Cardiac muscle cell (in vitro differentiated cells and primary cell): ENCODE measurements around the gene RAB40A. TPM values are rescaled to one million over a fixed set of nuclear protein-coding genes. Genes with fewer than 3 reads are reported as not detected.
A peak's percentile ranks its signal among the peaks of the same experiment; 100 is the strongest.

Experiments
- DNase-seq, 2 donors: peaks; one replicate each; pipeline versions ENCODE4 v3.0.0 to v3.0.0-alpha.2; 2010 to 2017; ENCODE audit warnings: low read depth in 1 of 2, low spot score in 1 of 2
- H3K27ac ChIP-seq: fragments of 200-600 bp; sonication (generic); 2 replicates; pipeline ENCODE4 v1.5.1; 2016
- H3K27me3 ChIP-seq: fragments of 200-600 bp; sonication (generic); 2 replicates; pipeline ENCODE4 v1.6.0; 2016; ENCODE audit warnings: control low read depth
- H3K36me3 ChIP-seq: fragments of 200-600 bp; sonication (generic); 2 replicates; pipeline ENCODE4 v1.5.1; 2016; ENCODE audit warnings: control low read depth
- H3K4me1 ChIP-seq: fragments of 200-600 bp; sonication (generic); 2 replicates; pipeline ENCODE4 v1.8.1; 2017; ENCODE audit warnings: low read depth, mild to moderate bottlenecking, mixed run types
- H3K4me3 ChIP-seq: fragments of 200-600 bp; sonication (generic); 2 replicates; pipeline ENCODE4 v1.5.1; 2016; ENCODE audit warnings: mild to moderate bottlenecking
- H3K9me3 ChIP-seq: fragments of 200-600 bp; sonication (generic); 2 replicates; pipeline ENCODE4 v1.5.1; 2017; ENCODE audit warnings: low read depth, mild to moderate bottlenecking, control low read depth
- CTCF ChIP-seq: IDR thresholded peaks from 2 replicates; pipeline ENCODE4 v1.5.1; 2012; ENCODE audit warnings: low read depth, mild to moderate bottlenecking, low read length
- polyA plus RNA-seq: library from polyadenylated mRNA; unstranded; fragments of >200 nt; fragmentation: Nextera tagmentation; extraction: Ambion mirVana; gene quantifications from 2 replicates; pipeline ENCODE4 v1.2.1, GENCODE V29; 2016
- total RNA-seq: library from RNA; depleted of rRNA; stranded (reverse); fragments of >200 nt; gene quantifications from 2 replicates; pipeline ENCODE4 v1.2.3, GENCODE V29; 2016

RAB40A gene
- total and polyA plus RNA-seq, 2 experiments from 2014 or later = 2.4 to 2.9 TPM

- H3K36me3 ChIP-seq = no peaks in the 10 kb centered on the region
- no peaks in the 10 kb centered on the region for H3K4me1 ChIP-seq
- H3K27ac ChIP-seq = no peak overlapping the region
- no peak for TF ChIP-seq CTCF
- H3K27me3 ChIP-seq = no peaks in the 10 kb centered on the region
- no peak overlapping the region for H3K4me3 ChIP-seq
- peak in 1 of 2 donors; percentile 78 for DNase-seq
- no peaks in the 10 kb centered on the region for H3K9me3 ChIP-seq
Measured at GRCh38 chrX:103540145-103540544, 20.9 kb upstream of the RAB40A start.

GRCh38 chrX:103539695-103540094 lies 20.4 kb upstream of the RAB40A start:
- no peak overlapping the region for H3K4me3 ChIP-seq
- no peaks in the 10 kb centered on the region for H3K27me3 ChIP-seq
- no peak for DNase-seq
- no peaks in the 10 kb centered on the region for H3K36me3 ChIP-seq
- no peak overlapping the region for H3K27ac ChIP-seq
- H3K9me3 ChIP-seq = no peaks in the 10 kb centered on the region
- TF ChIP-seq CTCF = no peak
- no peaks in the 10 kb centered on the region for H3K4me1 ChIP-seq

GRCh38 chrX:103538728-103539127 lies 19.4 kb upstream of the RAB40A start:
- Histone ChIP-seq H3K36me3 (no peaks in the 10 kb centered on the region), H3K27me3 (no peaks in the 10 kb centered on the region), H3K4me1 (no peaks in the 10 kb centered on the region), H3K4me3 (no peak overlapping the region), H3K27ac (no peak overlapping the region), H3K9me3 (no peaks in the 10 kb centered on the region)
- no peak for TF ChIP-seq CTCF
- peak in 1 of 2 donors; percentile 75 for DNase-seq

- Histone ChIP-seq H3K27ac (no peak overlapping the region), H3K4me3 (no peak overlapping the region), H3K9me3 (no peaks in the 10 kb centered on the region), H3K27me3 (no peaks in the 10 kb centered on the region), H3K4me1 (no peaks in the 10 kb centered on the region), H3K36me3 (no peaks in the 10 kb centered on the region)
- no peak for DNase-seq
- TF ChIP-seq CTCF = no peak
Measured at GRCh38 chrX:103537871-103538387, 18.6 kb upstream of the RAB40A start.

GRCh38 chrX:103536732-103537131 lies 17.4 kb upstream of the RAB40A start:
- DNase-seq = peak in 1 of 2 donors; percentile 48
- Histone ChIP-seq H3K4me3 (no peak overlapping the region), H3K4me1 (no peaks in the 10 kb centered on the region), H3K27ac (no peak overlapping the region), H3K36me3 (no peaks in the 10 kb centered on the region), H3K27me3 (no peaks in the 10 kb centered on the region), H3K9me3 (no peaks in the 10 kb centered on the region)
- no peak for TF ChIP-seq CTCF
